Duodenal mucosa (tissue), 2 donors: ENCODE results near the gene DDHD1.

Experiments
- H3K27ac ChIP-seq: one replicate; pipeline ENCODE4 v1.7.0; 2013; ENCODE audit warnings: low read depth, low read length
- H3K27me3 ChIP-seq, 2 donors: one replicate each; pipeline ENCODE4 v1.7.0; 2013; ENCODE audit warnings: low read length in 2 of 2, control low read depth in 1 of 2; ENCODE audit not compliant: insufficient read depth in 2 of 2, control insufficient read depth in 1 of 2
- H3K36me3 ChIP-seq, 2 donors: one replicate each; pipeline ENCODE4 v1.7.0; 2013; ENCODE audit warnings: low read length in 2 of 2, control low read depth in 1 of 2; ENCODE audit not compliant: insufficient read depth in 2 of 2, control insufficient read depth in 1 of 2
- H3K4me1 ChIP-seq, 2 donors: one replicate each; pipeline ENCODE4 v1.7.0; 2013; ENCODE audit warnings: low read length in 2 of 2, control low read depth in 1 of 2; ENCODE audit not compliant: insufficient read depth in 2 of 2, control insufficient read depth in 1 of 2
- H3K4me3 ChIP-seq, 2 donors: one replicate each; pipeline ENCODE4 v1.7.0; 2013; ENCODE audit warnings: low read length in 2 of 2, low read depth in 1 of 2
- H3K9ac ChIP-seq, 2 donors: one replicate each; pipeline ENCODE4 v1.7.0; 2013; ENCODE audit warnings: low read length in 2 of 2, low read depth in 1 of 2
- H3K9me3 ChIP-seq, 2 donors: one replicate each; pipeline ENCODE4 v1.7.0; 2013; ENCODE audit warnings: low read length in 2 of 2, control low read depth in 1 of 2; ENCODE audit not compliant: control insufficient read depth in 1 of 2

Gene DDHD1

DNA sequence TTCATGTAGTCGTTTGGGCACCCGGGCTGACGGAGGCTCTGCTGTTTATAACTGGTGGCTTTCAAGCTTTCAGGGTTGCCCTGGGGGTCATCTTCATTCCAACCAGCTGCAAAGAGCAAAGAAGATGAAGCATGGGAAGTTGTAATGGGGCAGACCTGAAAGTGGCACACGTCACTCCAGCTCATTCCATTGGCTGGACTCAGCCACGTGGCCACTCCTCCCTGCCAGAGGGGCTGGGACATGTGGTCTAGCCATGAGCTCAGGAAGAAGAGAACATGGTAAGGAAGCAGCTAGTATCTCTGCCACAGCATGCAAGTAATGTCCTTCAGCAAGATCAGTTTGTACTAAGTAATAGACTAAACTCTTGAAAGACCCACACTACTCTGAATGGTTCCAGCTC lies 150.5 kb downstream of the DDHD1 start:
- no peak overlapping the region for H3K27ac ChIP-seq
- H3K27me3 ChIP-seq, result no peaks in the 10 kb centered on the region
- no peaks in the 10 kb centered on the region for H3K36me3 ChIP-seq
- no peak overlapping the region for H3K9ac ChIP-seq
- no peaks in the 10 kb centered on the region for H3K4me1 ChIP-seq
- no peaks in the 10 kb centered on the region for H3K9me3 ChIP-seq
- no peak overlapping the region for H3K4me3 ChIP-seq

DNA sequence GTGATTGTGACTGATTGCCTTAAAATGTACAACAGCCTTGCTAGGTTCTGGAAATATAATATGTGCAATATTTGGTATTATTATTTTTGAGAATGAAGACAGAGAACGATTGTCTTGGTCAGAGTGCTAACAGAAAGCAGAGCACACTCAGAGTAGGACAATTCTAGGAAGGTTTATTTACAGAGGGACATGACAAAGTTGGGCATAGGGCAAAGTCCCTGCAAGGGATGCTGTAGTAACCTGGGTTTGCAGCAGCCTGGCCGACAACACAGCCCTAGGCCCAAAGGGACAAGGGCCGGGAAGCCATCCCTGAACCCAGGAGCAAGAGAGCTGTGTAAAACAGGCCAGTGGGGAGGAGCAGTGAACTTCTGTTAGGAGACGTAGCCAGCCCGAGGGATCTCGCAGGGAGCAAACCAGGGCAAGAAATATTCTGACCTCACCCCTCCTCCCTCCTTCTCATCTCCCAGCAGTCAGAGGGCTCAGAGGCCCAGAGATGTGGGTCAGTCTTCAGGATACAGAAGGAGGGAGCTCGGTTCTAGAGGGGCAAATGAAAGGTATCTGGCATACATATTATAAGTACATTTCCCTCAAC lies 151.2 kb downstream of the DDHD1 start:
- Histone ChIP-seq H3K9me3 (no peaks in the 10 kb centered on the region), H3K4me1 (no peaks in the 10 kb centered on the region), H3K36me3 (no peaks in the 10 kb centered on the region), H3K27me3 (no peaks in the 10 kb centered on the region), H3K9ac (no peak overlapping the region), H3K27ac (no peak overlapping the region), H3K4me3 (no peak overlapping the region)

DNA sequence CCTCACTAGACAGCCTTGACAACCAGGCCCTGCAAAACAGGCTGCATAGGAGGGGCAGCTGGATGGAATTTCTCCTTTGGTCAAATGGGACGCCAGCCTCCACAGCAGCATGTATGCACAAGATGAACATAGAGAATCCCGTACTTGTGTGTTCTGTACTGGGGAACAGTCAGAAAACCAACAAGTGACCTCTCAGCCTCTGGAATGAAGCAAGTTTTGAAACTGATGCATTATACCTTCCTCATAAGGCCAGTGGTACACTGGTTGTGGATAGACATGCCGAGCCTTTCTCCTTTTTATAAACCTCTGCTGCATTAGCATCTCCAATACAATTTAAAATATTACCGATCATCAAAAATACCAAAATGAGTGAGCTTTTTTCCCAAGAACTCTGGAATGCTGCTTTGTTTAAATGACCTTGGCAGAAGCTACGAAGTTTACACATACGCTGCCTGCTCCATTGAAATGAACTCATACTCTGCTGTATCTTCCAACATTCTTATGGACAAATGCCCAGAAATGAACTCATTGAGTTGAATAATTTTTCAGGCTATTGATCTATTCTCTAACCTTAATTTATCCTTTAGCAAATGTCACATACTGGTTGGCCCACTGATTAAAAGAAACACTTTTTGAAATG lies 154.6 kb downstream of the DDHD1 start:
- no peaks in the 10 kb centered on the region for H3K36me3 ChIP-seq
- H3K27me3 ChIP-seq, result no peaks in the 10 kb centered on the region
- no peaks in the 10 kb centered on the region for H3K4me1 ChIP-seq
- no peak overlapping the region for H3K9ac ChIP-seq
- H3K4me3 ChIP-seq, result no peak overlapping the region
- H3K9me3 ChIP-seq, result no peaks in the 10 kb centered on the region
- no peak overlapping the region for H3K27ac ChIP-seq

DNA sequence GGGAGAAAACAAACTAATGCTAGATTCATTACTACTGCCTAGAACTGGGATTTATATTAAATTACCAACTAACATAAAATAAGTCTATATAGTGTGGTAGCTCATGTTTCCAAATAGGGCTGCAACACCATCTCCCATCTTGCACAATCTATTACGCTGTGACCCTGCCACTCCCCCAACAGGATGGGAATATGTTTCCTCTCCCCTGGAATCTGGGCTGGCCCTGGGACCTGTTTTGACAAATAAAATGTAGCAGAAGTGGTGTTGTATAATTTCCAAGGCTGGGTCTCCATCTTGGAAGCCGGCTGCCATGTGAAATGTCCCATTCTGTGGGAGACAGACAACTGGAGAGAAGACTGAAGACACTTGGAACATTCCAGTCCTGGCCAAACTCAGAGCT lies 156.6 kb downstream of the DDHD1 start:
- Histone ChIP-seq H3K36me3 (no peaks in the 10 kb centered on the region), H3K9me3 (no peaks in the 10 kb centered on the region), H3K27ac (no peak overlapping the region), H3K4me1 (no peaks in the 10 kb centered on the region), H3K27me3 (no peaks in the 10 kb centered on the region), H3K4me3 (no peak overlapping the region), H3K9ac (no peak overlapping the region)

DNA sequence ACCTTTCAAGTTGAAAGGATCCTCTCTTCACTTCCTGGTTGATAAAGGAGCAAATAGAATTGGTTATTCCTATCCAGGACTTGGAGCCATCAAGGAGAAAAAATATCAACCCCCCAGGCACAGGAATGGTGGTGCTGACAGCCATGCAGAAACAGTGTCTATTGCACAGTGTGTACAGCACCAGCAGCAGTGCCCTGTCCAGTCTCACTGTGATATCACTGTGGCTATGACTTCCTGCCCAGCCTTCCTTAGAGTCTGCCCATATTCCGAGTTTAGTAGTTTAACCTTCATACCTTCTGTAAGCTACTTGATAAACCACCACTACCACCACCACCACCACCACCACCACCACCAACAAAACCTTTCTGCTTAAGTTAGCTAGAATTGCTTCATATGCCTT lies 157.1 kb downstream of the DDHD1 start:
- Histone ChIP-seq H3K27me3 (no peaks in the 10 kb centered on the region), H3K9me3 (no peaks in the 10 kb centered on the region), H3K36me3 (no peaks in the 10 kb centered on the region), H3K27ac (no peak overlapping the region), H3K9ac (no peak overlapping the region), H3K4me1 (no peaks in the 10 kb centered on the region), H3K4me3 (no peak overlapping the region)

DNA sequence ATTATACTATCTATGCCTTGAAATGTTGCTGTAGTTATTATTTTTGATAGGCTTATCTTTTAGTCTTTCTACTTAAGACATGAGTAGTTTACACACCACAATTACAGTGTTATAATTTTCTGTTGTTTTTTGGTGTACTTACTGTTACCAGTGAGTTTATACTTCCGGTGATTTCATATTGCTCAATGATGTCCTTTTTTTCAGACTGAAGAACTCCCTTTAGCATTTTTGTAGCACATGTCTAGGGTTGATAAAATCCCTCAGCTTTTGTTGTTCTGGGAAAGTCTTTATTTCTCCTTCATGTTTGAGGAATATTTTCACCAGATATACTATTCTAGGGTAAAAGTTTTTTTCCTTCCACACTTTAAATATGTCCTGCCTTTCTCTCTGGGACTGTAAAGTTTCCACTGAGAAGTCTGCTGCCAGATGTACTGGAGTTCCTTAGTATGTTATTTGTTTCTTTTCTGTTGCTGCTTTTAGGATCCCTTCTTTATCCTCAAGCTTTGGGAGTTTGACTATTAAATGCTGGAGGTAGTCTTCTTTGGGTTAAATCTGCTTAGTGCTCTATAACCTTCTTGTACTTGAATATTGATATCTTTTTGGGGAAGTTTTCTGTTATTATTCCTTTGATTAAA lies 160.8 kb downstream of the DDHD1 start:
- Histone ChIP-seq H3K36me3 (no peaks in the 10 kb centered on the region), H3K4me3 (no peak overlapping the region), H3K4me1 (no peaks in the 10 kb centered on the region), H3K9me3 (no peaks in the 10 kb centered on the region), H3K27ac (no peak overlapping the region), H3K9ac (no peak overlapping the region), H3K27me3 (no peaks in the 10 kb centered on the region)

DNA sequence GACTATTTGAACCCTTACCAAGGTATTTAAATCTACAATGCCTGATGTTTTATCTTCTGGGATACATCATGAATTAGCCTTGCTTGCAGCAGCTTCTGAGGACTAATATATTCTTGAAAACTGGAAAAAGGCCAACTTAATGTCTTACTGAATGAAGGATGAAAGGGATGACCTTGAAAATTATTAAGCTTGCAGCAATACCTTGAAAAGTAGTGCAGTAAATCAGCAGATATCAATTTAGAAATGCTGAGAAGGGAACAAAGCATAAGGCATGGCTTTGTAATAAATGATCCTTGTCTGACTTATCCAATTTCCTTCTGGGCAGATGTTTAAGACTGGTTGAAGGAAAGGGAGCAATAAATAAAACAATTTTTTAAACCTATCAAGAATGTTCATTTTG lies 165.0 kb downstream of the DDHD1 start:
- no peaks in the 10 kb centered on the region for H3K36me3 ChIP-seq
- no peaks in the 10 kb centered on the region for H3K4me1 ChIP-seq
- no peak overlapping the region for H3K27ac ChIP-seq
- no peaks in the 10 kb centered on the region for H3K9me3 ChIP-seq
- H3K9ac ChIP-seq, result no peak overlapping the region
- H3K4me3 ChIP-seq, result no peak overlapping the region
- no peaks in the 10 kb centered on the region for H3K27me3 ChIP-seq

DNA sequence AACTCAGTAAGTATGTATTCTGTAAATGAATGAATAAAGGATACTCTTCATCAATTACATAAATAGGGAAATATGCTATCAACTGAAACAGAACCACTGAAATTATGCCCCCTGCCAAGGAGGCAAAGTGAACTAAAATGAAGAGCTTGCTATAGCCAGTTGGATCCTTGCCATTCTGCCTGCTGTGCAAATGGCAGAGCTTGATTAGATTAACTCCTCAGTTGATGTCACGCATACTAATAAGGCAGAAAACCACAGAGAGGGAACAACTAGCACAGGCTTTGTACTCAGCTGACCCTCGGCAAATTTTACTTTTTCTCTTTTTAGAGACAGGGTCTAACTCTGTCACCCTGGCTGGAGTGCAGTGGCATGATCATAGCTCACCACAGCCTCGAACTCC lies 165.6 kb downstream of the DDHD1 start:
- Histone ChIP-seq H3K4me1 (no peaks in the 10 kb centered on the region), H3K9me3 (no peaks in the 10 kb centered on the region), H3K4me3 (no peak overlapping the region), H3K9ac (no peak overlapping the region), H3K36me3 (no peaks in the 10 kb centered on the region), H3K27me3 (no peaks in the 10 kb centered on the region), H3K27ac (no peak overlapping the region)

DNA sequence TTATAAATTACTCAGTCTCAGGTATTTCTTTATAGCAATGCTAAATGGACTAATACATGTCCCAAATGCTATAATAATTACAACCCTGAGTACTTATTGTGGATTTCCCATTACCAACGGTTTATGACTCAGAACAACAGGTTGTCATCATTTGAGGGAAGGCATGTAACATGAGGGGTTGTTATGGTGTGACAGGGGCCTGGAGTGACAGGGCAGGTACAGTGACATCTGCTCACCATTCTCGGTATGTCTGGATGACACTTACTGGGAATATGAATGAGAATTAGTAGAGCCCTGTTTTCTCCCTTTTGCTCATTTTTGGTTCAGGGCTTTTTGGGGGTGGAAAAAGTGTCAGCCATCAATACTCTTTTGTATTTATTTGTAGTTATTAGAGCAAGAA lies 166.1 kb downstream of the DDHD1 start:
- Histone ChIP-seq H3K9me3 (no peaks in the 10 kb centered on the region), H3K4me3 (no peak overlapping the region), H3K27ac (no peak overlapping the region), H3K9ac (no peak overlapping the region), H3K36me3 (no peaks in the 10 kb centered on the region), H3K4me1 (no peaks in the 10 kb centered on the region), H3K27me3 (no peaks in the 10 kb centered on the region)
